Loucy (cell line): ENCODE results near the gene MSANTD2.

ENCODE experiments used
- H2AFZ ChIP-seq: fragments of 200-600 bp; sonication (generic); 2 replicates; pipeline ENCODE4 v1.6.0; 2016; ENCODE audit warnings: antibody characterized with exemption, mild to moderate bottlenecking, low read length, moderate library complexity
- H3F3A ChIP-seq: fragments of 200-600 bp; 2 replicates; pipeline ENCODE4 v1.6.0; 2016; ENCODE audit warnings: antibody characterized with exemption, low read depth, mild to moderate bottlenecking
- H3K27me3 ChIP-seq: fragments of 200-600 bp; sonication (generic); 2 replicates; pipeline ENCODE4 v1.6.1; 2014; ENCODE audit warnings: low read length, mild to moderate bottlenecking; ENCODE audit not compliant: insufficient read depth, poor library complexity, severe bottlenecking
- H3K36me3 ChIP-seq: fragments of 200-600 bp; sonication (generic); 2 replicates; pipeline ENCODE4 v1.6.1; 2016; ENCODE audit warnings: low read length; ENCODE audit not compliant: insufficient read depth
- H3K4me1 ChIP-seq: fragments of 200-600 bp; sonication (generic); 2 replicates; pipeline ENCODE4 v1.5.1; 2014; ENCODE audit warnings: low read length, mild to moderate bottlenecking; ENCODE audit not compliant: insufficient read depth, poor library complexity, severe bottlenecking
- H3K4me2 ChIP-seq: fragments of 200-600 bp; sonication (generic); 2 replicates; pipeline ENCODE4 v1.6.0; 2014; ENCODE audit warnings: antibody characterized with exemption, low read length, low read depth, mild to moderate bottlenecking; ENCODE audit not compliant: poor library complexity, severe bottlenecking
- H3K4me3 ChIP-seq: fragments of 200-600 bp; sonication (generic); 2 replicates; pipeline ENCODE4 v1.5.1; 2014; ENCODE audit warnings: low read length, mild to moderate bottlenecking, mixed read lengths; ENCODE audit not compliant: poor library complexity, severe bottlenecking
- H3K79me2 ChIP-seq: fragments of 200-600 bp; sonication (generic); 2 replicates; pipeline ENCODE4 v1.6.1; 2014; ENCODE audit warnings: low read length; ENCODE audit not compliant: insufficient read depth
- H3K9ac ChIP-seq: fragments of 200-600 bp; sonication (generic); 2 replicates; pipeline ENCODE4 v1.6.0; 2014; ENCODE audit warnings: mild to moderate bottlenecking, low read depth, low read length, moderate library complexity; ENCODE audit not compliant: poor library complexity, severe bottlenecking
- H3K9me2 ChIP-seq: fragments of 200-600 bp; sonication (generic); replicated peaks from 2 replicates; pipeline ENCODE4 v1.6.1; 2016; ENCODE audit warnings: low read depth, low read length, mixed read lengths
- H3K9me3 ChIP-seq: fragments of 200-600 bp; sonication (generic); 2 replicates; pipeline ENCODE4 v1.6.1; 2014; ENCODE audit warnings: mild to moderate bottlenecking, antibody characterized with exemption, low read length, low read depth; ENCODE audit not compliant: insufficient read depth
- H4K20me1 ChIP-seq: fragments of 200-600 bp; sonication (generic); 2 replicates; pipeline ENCODE4 v1.6.0; 2014; ENCODE audit warnings: antibody characterized with exemption, low read length, mild to moderate bottlenecking; ENCODE audit not compliant: insufficient read depth, poor library complexity, severe bottlenecking
- CTCF ChIP-seq: fragments of 200-600 bp; sonication (generic); conservative IDR thresholded peaks from 2 replicates; pipeline ENCODE4 v1.5.1; 2014; ENCODE audit warnings: mild to moderate bottlenecking, antibody characterized with exemption, low read length
- EZH2phosphoT487 ChIP-seq: fragments of 200-600 bp; IDR thresholded peaks from 2 replicates; pipeline ENCODE4 v1.6.1; 2018; ENCODE audit warnings: antibody characterized with exemption, mild to moderate bottlenecking, moderate library complexity, borderline replicate concordance

Gene MSANTD2

GRCh38 chr11:124758355-124759265, 41.6 kb downstream of the MSANTD2 start:
- no peaks in the 10 kb centered on the region for H3K4me1 ChIP-seq
- no peaks in the 10 kb centered on the region for H3K27me3 ChIP-seq
- H3K36me3 ChIP-seq, result no peaks in the 10 kb centered on the region
- no peak overlapping the region for H3K4me3 ChIP-seq
- H3K9me2 ChIP-seq, result no peaks in the 10 kb centered on the region
- H3F3A ChIP-seq, result no peaks in the 10 kb centered on the region
- H3K9ac ChIP-seq, result no peak overlapping the region
- H3K9me3 ChIP-seq, result no peaks in the 10 kb centered on the region
- H4K20me1 ChIP-seq, result no peaks in the 10 kb centered on the region
- no peak overlapping the region for H2AFZ ChIP-seq
- H3K79me2 ChIP-seq, result no peaks in the 10 kb centered on the region
- TF ChIP-seq EZH2phosphoT487 (no peak), CTCF (no peak)
- no peak overlapping the region for H3K4me2 ChIP-seq

- H2AFZ ChIP-seq, result no peak overlapping the region
- H3K9me2 ChIP-seq, result no peaks in the 10 kb centered on the region
- H3K36me3 ChIP-seq, result no peaks in the 10 kb centered on the region
- no peak overlapping the region for H3K9ac ChIP-seq
- TF ChIP-seq CTCF (no peak), EZH2phosphoT487 (no peak)
- no peaks in the 10 kb centered on the region for H4K20me1 ChIP-seq
- no peaks in the 10 kb centered on the region for H3K9me3 ChIP-seq
- H3K27me3 ChIP-seq, result no peaks in the 10 kb centered on the region
- no peaks in the 10 kb centered on the region for H3K79me2 ChIP-seq
- H3K4me1 ChIP-seq, result no peaks in the 10 kb centered on the region
- no peak overlapping the region for H3K4me3 ChIP-seq
- no peaks in the 10 kb centered on the region for H3F3A ChIP-seq
- no peak overlapping the region for H3K4me2 ChIP-seq
Measured at GRCh38 chr11:124757320-124757719, 42.9 kb downstream of the MSANTD2 start.

GRCh38 chr11:124756753-124757227, 43.4 kb downstream of the MSANTD2 start:
- H3K4me1 ChIP-seq, result no peaks in the 10 kb centered on the region

More at GRCh38 chr11:124756753-124757227, 43.4 kb downstream of the MSANTD2 start:
- Histone ChIP-seq H3K9ac (no peak overlapping the region), H3K9me3 (no peaks in the 10 kb centered on the region), H3K4me2 (no peak overlapping the region), H3K9me2 (no peaks in the 10 kb centered on the region), H4K20me1 (no peaks in the 10 kb centered on the region), H3K79me2 (no peaks in the 10 kb centered on the region), H3F3A (no peaks in the 10 kb centered on the region), H3K36me3 (no peaks in the 10 kb centered on the region), H3K27me3 (no peaks in the 10 kb centered on the region), H2AFZ (no peak overlapping the region), H3K4me3 (no peak overlapping the region)
- TF ChIP-seq CTCF (no peak), EZH2phosphoT487 (no peak)
